BLaER1 (cell line): ENCODE results near the gene UBAP2.

Source experiments
- H3K27ac ChIP-seq: shearing (Covaris generic); formaldehyde crosslinking; 2 replicates; pipeline ENCODE4 v1.8.1; 2022
- H3K27me3 ChIP-seq: shearing (Covaris generic); formaldehyde crosslinking; 2 replicates; pipeline ENCODE4 v1.8.1; 2022
- H3K36me3 ChIP-seq: shearing (Covaris generic); formaldehyde crosslinking; 2 replicates; pipeline ENCODE4 v1.8.1; 2022
- H3K4me1 ChIP-seq: shearing (Covaris generic); formaldehyde crosslinking; 2 replicates; pipeline ENCODE4 v1.8.1; 2022
- H3K4me2 ChIP-seq: shearing (Covaris generic); formaldehyde crosslinking; 2 replicates; pipeline ENCODE4 v1.8.1; 2022
- H3K4me3 ChIP-seq: shearing (Covaris generic); formaldehyde crosslinking; 2 replicates; pipeline ENCODE4 v1.8.1; 2022
- H3K9ac ChIP-seq: shearing (Covaris generic); formaldehyde crosslinking; 2 replicates; pipeline ENCODE4 v1.8.1; 2022
- H3K9me3 ChIP-seq: shearing (Covaris generic); formaldehyde crosslinking; 2 replicates; pipeline ENCODE4 v1.8.1; 2022
- H4K20me1 ChIP-seq: shearing (Covaris generic); formaldehyde crosslinking; 2 replicates; pipeline ENCODE4 v1.8.1; 2022
- Cebpa-rat ChIP-seq: shearing (Covaris generic); IDR thresholded peaks from 2 replicates; pipeline ENCODE4 v1.8.1; 2022

Gene UBAP2

GRCh38 chr9:33884856-33885701 is 163.6 kb downstream of the UBAP2 start:
- H3K9ac ChIP-seq: no peak overlapping the region
- peaks cover 100% of the 10 kb centered on the region for H4K20me1 ChIP-seq
- no peak overlapping the region for H3K27ac ChIP-seq
- TF ChIP-seq Cebpa-rat: no peak
- no peaks in the 10 kb centered on the region for H3K4me1 ChIP-seq
- no peaks in the 10 kb centered on the region for H3K27me3 ChIP-seq
- H3K36me3 ChIP-seq: peaks cover 51% of the 10 kb centered on the region
- H3K9me3 ChIP-seq: no peaks in the 10 kb centered on the region
- H3K4me3 ChIP-seq: no peak overlapping the region
- H3K4me2 ChIP-seq: no peak overlapping the region

- peaks cover 36% of the 10 kb centered on the region for H3K36me3 ChIP-seq
- no peak overlapping the region for H3K4me2 ChIP-seq
- no peak for TF ChIP-seq Cebpa-rat
- peaks cover 100% of the 10 kb centered on the region for H4K20me1 ChIP-seq
- H3K27ac ChIP-seq: no peak overlapping the region
- H3K27me3 ChIP-seq: no peaks in the 10 kb centered on the region
- H3K9ac ChIP-seq: no peak overlapping the region
- no peaks in the 10 kb centered on the region for H3K4me1 ChIP-seq
- H3K4me3 ChIP-seq: no peak overlapping the region
- H3K9me3 ChIP-seq: no peaks in the 10 kb centered on the region
Measured at GRCh38 chr9:33881635-33882034, 167.1 kb downstream of the UBAP2 start.

- Histone ChIP-seq H3K4me3 (no peak overlapping the region), H4K20me1 (peaks cover 100% of the 10 kb centered on the region), H3K4me1 (no peaks in the 10 kb centered on the region), H3K9me3 (no peaks in the 10 kb centered on the region), H3K36me3 (peaks cover 30% of the 10 kb centered on the region), H3K27ac (no peak overlapping the region), H3K27me3 (no peaks in the 10 kb centered on the region), H3K9ac (no peak overlapping the region), H3K4me2 (no peak overlapping the region)
- no peak for TF ChIP-seq Cebpa-rat
Measured at GRCh38 chr9:33880211-33881089, 168.2 kb downstream of the UBAP2 start.

GRCh38 chr9:33878691-33879366 is 169.9 kb downstream of the UBAP2 start:
- H3K9ac ChIP-seq: no peak overlapping the region
- H4K20me1 ChIP-seq: peaks cover 100% of the 10 kb centered on the region
- peaks cover 30% of the 10 kb centered on the region for H3K36me3 ChIP-seq

GRCh38 chr9:33877727-33878489 is 170.8 kb downstream of the UBAP2 start:
- no peak overlapping the region for H3K4me3 ChIP-seq
- no peaks in the 10 kb centered on the region for H3K4me1 ChIP-seq
- H3K27ac ChIP-seq: no peak overlapping the region
- no peaks in the 10 kb centered on the region for H3K9me3 ChIP-seq
- peaks cover 100% of the 10 kb centered on the region for H4K20me1 ChIP-seq
- H3K9ac ChIP-seq: no peak overlapping the region
- peaks cover 25% of the 10 kb centered on the region for H3K36me3 ChIP-seq
- no peak for TF ChIP-seq Cebpa-rat
- no peaks in the 10 kb centered on the region for H3K27me3 ChIP-seq
- no peak overlapping the region for H3K4me2 ChIP-seq

More at GRCh38 chr9:33878691-33879366, 169.9 kb downstream of the UBAP2 start:
- Histone ChIP-seq H3K4me2 (no peak overlapping the region), H3K27me3 (no peaks in the 10 kb centered on the region), H3K4me1 (no peaks in the 10 kb centered on the region), H3K9me3 (no peaks in the 10 kb centered on the region), H3K4me3 (no peak overlapping the region), H3K27ac (no peak overlapping the region)
- TF ChIP-seq Cebpa-rat: no peak
